Caco-2 (cell line): ENCODE results near the gene GAS2L1. TPM values are rescaled to one million over a fixed set of nuclear protein-coding genes. Genes with fewer than 3 reads are reported as not detected.

Experiments used
- BruUV-seq: library from RNA; stranded (reverse); fragments of 400-500 nt; replicated peaks from 2 replicates; lab custom pipeline; 2021; lab: Mats Ljungman, UMichigan
- CTCF ChIA-PET: fragments of 300-600 bp; sonication (Branson Sonifier 250); formaldehyde crosslinking; loops from one replicate; lab custom pipeline; 2022; ENCODE audit warnings: antibody characterized with exemption; lab: Charles Lee
- POLR2A ChIA-PET: fragments of 300-600 bp; sonication (Branson Sonifier 250); formaldehyde crosslinking; loops from one replicate; lab custom pipeline; 2022; ENCODE audit warnings: antibody characterized with exemption; lab: Charles Lee
- DNase-seq, 2 experiments: peaks; one replicate each; pipeline versions ENCODE4 v3.0.0 to v3.0.0-alpha.2; 2020 to 2022
- H3K27me3 ChIP-seq: replicated peaks from 2 replicates; pipeline ENCODE4 v1.6.0; 2011; ENCODE audit warnings: low read length; ENCODE audit not compliant: control insufficient read depth, insufficient read depth
- H3K36me3 ChIP-seq: 2 replicates; pipeline ENCODE4 v1.5.1; 2011; ENCODE audit warnings: low read length; ENCODE audit not compliant: control insufficient read depth, insufficient read depth
- H3K4me1 ChIP-seq: fragments of 250-450 bp; sonication (Bioruptor Pico); 2 replicates; pipeline ENCODE4 v1.5.1; 2020; ENCODE audit warnings: mild to moderate bottlenecking
- H3K4me3 ChIP-seq: 2 replicates; pipeline ENCODE4 v1.5.1; 2011; ENCODE audit warnings: low read depth, mild to moderate bottlenecking, control low read depth, low read length
- H3K9me3 ChIP-seq: fragments of 250-450 bp; sonication (Bioruptor Pico); 2 replicates; pipeline ENCODE4 v1.5.1; 2020; ENCODE audit warnings: mild to moderate bottlenecking, moderate library complexity
- H3K27ac Mint-ChIP-seq: one replicate; pipeline ENCODE4 v1.8.0; 2022; ENCODE audit warnings: mixed read lengths; ENCODE audit not compliant: unreplicated experiment
- H3K27me3 Mint-ChIP-seq: one replicate; pipeline ENCODE4 v1.8.0; 2022; ENCODE audit warnings: mixed read lengths; ENCODE audit not compliant: insufficient read depth, unreplicated experiment
- H3K36me3 Mint-ChIP-seq: one replicate; pipeline ENCODE4 v1.8.0; 2022; ENCODE audit warnings: mild to moderate bottlenecking, mixed read lengths; ENCODE audit not compliant: insufficient read depth, unreplicated experiment
- H3K4me1 Mint-ChIP-seq: one replicate; pipeline ENCODE4 v1.8.0; 2022; ENCODE audit warnings: low read depth, mixed read lengths; ENCODE audit not compliant: unreplicated experiment
- H3K4me3 Mint-ChIP-seq: one replicate; pipeline ENCODE4 v1.8.0; 2022; ENCODE audit warnings: mild to moderate bottlenecking, moderate library complexity, mixed read lengths; ENCODE audit not compliant: unreplicated experiment
- H3K9me3 Mint-ChIP-seq: one replicate; pipeline ENCODE4 v1.8.0; 2022; ENCODE audit warnings: mixed read lengths; ENCODE audit not compliant: unreplicated experiment
- intact Hi-C: fragments of 100-400 bp; cut with micrococcal nuclease; formaldehyde crosslinking; loops from one replicate; pipeline ENCODE4 v1.10.0; 2022; ENCODE audit not compliant: unreplicated experiment
- total RNA-seq: library from RNA; stranded (reverse); gene quantifications from 2 replicates; pipeline ENCODE4 v1.2.3, GENCODE V29; 2022
- TF ChIP-seq, protein P1 (sequence below), 2 experiments: fragments of 200-600 bp in 1 of 2; IDR thresholded peaks; 1 replicate in 1 of 2; 2 replicates in 1 of 2; pipeline versions ENCODE4 v1.5.1 to v1.8.0; 2011 to 2022; ENCODE audit warnings: antibody characterized with exemption in 1 of 2, control low read depth in 1 of 2, inconsistent platforms in 1 of 2, low read depth in 1 of 2, low read length in 1 of 2, mild to moderate bottlenecking in 1 of 2, moderate library complexity in 1 of 2; ENCODE audit not compliant: insufficient read depth in 1 of 2, severe bottlenecking in 1 of 2, unreplicated experiment in 1 of 2

Gene GAS2L1
- total RNA-seq, 1 experiment from 2014 or later, result 20.4 TPM

DNA sequence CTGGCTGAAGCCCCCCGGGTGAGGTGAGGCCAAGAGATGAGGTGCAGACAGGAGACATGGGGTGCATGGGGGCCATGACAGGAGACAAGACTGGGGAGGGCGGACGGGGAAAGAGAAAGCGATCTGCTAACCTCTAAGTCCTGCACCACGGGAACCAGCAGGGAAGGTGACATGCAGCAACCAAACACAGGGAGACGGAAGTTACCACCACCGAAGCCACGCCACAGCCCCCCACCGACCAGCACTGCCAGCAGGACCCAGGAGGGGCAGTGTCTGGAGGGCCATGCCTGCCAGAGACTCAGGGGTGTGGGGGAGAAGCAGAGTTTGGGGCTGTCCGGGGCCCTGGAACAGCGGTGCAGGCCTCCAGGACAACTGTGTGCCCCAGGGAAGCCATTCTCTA, 23.1 kb downstream of the GAS2L1 start:
- ChIA-PET POLR2A (no interaction called here), CTCF (no interaction called here)
- BruUV-seq, result no TSS peak
- Mint-ChIP-seq H3K27ac (no peak overlapping the region), H3K4me1 (no peaks in the 10 kb centered on the region), H3K4me3 (no peak overlapping the region), H3K27me3 (no peaks in the 10 kb centered on the region), H3K9me3 (no peaks in the 10 kb centered on the region), H3K36me3 (peaks cover 14% of the 10 kb centered on the region)
- intact Hi-C loops, result no loop called here
- TF ChIP-seq, protein P1, sequence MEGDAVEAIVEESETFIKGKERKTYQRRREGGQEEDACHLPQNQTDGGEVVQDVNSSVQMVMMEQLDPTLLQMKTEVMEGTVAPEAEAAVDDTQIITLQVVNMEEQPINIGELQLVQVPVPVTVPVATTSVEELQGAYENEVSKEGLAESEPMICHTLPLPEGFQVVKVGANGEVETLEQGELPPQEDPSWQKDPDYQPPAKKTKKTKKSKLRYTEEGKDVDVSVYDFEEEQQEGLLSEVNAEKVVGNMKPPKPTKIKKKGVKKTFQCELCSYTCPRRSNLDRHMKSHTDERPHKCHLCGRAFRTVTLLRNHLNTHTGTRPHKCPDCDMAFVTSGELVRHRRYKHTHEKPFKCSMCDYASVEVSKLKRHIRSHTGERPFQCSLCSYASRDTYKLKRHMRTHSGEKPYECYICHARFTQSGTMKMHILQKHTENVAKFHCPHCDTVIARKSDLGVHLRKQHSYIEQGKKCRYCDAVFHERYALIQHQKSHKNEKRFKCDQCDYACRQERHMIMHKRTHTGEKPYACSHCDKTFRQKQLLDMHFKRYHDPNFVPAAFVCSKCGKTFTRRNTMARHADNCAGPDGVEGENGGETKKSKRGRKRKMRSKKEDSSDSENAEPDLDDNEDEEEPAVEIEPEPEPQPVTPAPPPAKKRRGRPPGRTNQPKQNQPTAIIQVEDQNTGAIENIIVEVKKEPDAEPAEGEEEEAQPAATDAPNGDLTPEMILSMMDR (IDR thresholded peaks at IDR 0.05; ENCODE audit: insufficient read depth in 1 of 2, low read depth in 1 of 2, low read length in 1 of 2, severe bottlenecking in 1 of 2, unreplicated experiment in 1 of 2), result no peak
- Histone ChIP-seq H3K4me3 (no peak overlapping the region), H3K9me3 (no peaks in the 10 kb centered on the region), H3K36me3 (no peaks in the 10 kb centered on the region; the same call in none of the 2 replicates), H3K27me3 (no peaks in the 10 kb centered on the region), H3K4me1 (no peaks in the 10 kb centered on the region)
- DNase-seq, result no peak

DNA sequence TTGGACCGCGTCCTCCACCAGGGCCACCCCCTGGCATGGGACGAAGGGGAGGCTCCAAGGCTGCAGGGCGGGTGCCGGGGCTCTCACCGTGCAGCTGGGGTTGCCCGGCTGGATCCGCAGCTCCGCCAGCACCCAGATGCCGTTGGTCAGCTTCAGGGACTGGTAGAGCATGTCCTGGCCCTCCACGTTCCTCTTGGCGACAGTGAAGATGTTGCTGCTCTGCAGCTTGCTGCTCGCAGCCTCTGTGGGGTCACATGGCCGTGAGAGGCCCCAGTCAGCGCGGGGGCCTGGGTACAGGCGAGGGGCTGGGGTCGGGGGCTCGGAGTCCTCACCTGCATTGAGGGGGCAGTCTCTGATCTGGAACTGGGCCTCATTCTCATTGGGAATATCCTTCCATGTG, 23.8 kb downstream of the GAS2L1 start:
- peaks cover 14% of the 10 kb centered on the region for H3K36me3 Mint-ChIP-seq
- no peaks in the 10 kb centered on the region for H3K27me3 Mint-ChIP-seq
- Histone ChIP-seq H3K36me3 (no peaks in the 10 kb centered on the region; the same call in none of the 2 replicates), H3K9me3 (no peaks in the 10 kb centered on the region), H3K27me3 (no peaks in the 10 kb centered on the region), H3K4me1 (no peaks in the 10 kb centered on the region), H3K4me3 (no peak overlapping the region)
- TF ChIP-seq, protein P1 (IDR thresholded peaks at IDR 0.05; ENCODE audit: insufficient read depth in 1 of 2, low read depth in 1 of 2, low read length in 1 of 2, severe bottlenecking in 1 of 2, unreplicated experiment in 1 of 2), result no peak
- no peaks in the 10 kb centered on the region for H3K9me3 Mint-ChIP-seq
- no peak for DNase-seq
- no TSS peak for BruUV-seq
- H3K27ac Mint-ChIP-seq, result no peak overlapping the region
- ChIA-PET POLR2A (no interaction called here), CTCF (no interaction called here)
- no peaks in the 10 kb centered on the region for H3K4me1 Mint-ChIP-seq
- no peak overlapping the region for H3K4me3 Mint-ChIP-seq
- intact Hi-C loops, result no loop called here

DNA sequence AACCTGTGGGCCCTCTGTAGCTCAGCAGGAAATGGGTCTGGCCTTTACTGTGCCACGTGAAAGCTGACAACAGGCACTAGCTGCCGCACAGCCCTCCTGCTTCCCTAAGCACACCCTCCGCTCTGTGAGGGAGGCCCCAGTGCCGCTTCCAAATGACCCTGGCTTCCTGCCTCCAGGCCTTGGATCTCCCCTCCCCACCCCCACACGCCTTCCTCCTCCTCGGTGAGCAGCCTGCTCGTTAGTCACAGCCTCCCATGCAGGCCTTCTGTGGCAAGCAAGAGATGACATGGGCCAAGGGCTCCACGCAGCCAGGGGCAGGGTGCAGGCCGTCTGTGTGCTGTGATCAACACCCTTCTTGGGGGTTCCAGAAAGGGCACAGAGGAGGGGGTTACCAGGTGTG, 24.3 kb downstream of the GAS2L1 start:
- CTCF ChIA-PET, result no interaction called here
- Histone ChIP-seq H3K4me1 (no peaks in the 10 kb centered on the region), H3K9me3 (no peaks in the 10 kb centered on the region), H3K27me3 (no peaks in the 10 kb centered on the region), H3K36me3 (no peaks in the 10 kb centered on the region; the same call in none of the 2 replicates), H3K4me3 (no peak overlapping the region)
- intact Hi-C loops, result no loop called here
- no peaks in the 10 kb centered on the region for H3K27me3 Mint-ChIP-seq
- H3K4me3 Mint-ChIP-seq, result no peak overlapping the region
- DNase-seq, result no peak
- no TSS peak for BruUV-seq
- H3K4me1 Mint-ChIP-seq, result no peaks in the 10 kb centered on the region
- TF ChIP-seq, protein P1 (IDR thresholded peaks at IDR 0.05; ENCODE audit: insufficient read depth in 1 of 2, low read depth in 1 of 2, low read length in 1 of 2, severe bottlenecking in 1 of 2, unreplicated experiment in 1 of 2), result no peak
- POLR2A ChIA-PET, result no interaction called here
- H3K27ac Mint-ChIP-seq, result no peak overlapping the region
- no peaks in the 10 kb centered on the region for H3K9me3 Mint-ChIP-seq
- H3K36me3 Mint-ChIP-seq, result peaks cover 14% of the 10 kb centered on the region
